ENCODE data around the gene MKLN1. TPM values are rescaled to one million over a fixed set of nuclear protein-coding genes. Genes with fewer than 3 reads are reported as not detected.

The MKLN1 gene
- polyA plus RNA-seq, 1 of the 3 experiments (the other 2 are of a cell fraction): 11.0 TPM

GRCh38 chr7:131404226-131404911 is 76.7 kb downstream of the MKLN1 start (continued):
- TF ChIP-seq, protein P1, sequence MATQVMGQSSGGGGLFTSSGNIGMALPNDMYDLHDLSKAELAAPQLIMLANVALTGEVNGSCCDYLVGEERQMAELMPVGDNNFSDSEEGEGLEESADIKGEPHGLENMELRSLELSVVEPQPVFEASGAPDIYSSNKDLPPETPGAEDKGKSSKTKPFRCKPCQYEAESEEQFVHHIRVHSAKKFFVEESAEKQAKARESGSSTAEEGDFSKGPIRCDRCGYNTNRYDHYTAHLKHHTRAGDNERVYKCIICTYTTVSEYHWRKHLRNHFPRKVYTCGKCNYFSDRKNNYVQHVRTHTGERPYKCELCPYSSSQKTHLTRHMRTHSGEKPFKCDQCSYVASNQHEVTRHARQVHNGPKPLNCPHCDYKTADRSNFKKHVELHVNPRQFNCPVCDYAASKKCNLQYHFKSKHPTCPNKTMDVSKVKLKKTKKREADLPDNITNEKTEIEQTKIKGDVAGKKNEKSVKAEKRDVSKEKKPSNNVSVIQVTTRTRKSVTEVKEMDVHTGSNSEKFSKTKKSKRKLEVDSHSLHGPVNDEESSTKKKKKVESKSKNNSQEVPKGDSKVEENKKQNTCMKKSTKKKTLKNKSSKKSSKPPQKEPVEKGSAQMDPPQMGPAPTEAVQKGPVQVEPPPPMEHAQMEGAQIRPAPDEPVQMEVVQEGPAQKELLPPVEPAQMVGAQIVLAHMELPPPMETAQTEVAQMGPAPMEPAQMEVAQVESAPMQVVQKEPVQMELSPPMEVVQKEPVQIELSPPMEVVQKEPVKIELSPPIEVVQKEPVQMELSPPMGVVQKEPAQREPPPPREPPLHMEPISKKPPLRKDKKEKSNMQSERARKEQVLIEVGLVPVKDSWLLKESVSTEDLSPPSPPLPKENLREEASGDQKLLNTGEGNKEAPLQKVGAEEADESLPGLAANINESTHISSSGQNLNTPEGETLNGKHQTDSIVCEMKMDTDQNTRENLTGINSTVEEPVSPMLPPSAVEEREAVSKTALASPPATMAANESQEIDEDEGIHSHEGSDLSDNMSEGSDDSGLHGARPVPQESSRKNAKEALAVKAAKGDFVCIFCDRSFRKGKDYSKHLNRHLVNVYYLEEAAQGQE (IDR thresholded peaks at IDR 0.05; ENCODE audit: low read depth, low read length): no peak
- TF ChIP-seq MXI1 (IDR thresholded peaks at IDR 0.05; ENCODE audit: low read depth, low read length): no peak
- TF ChIP-seq FOSL2 (IDR thresholded peaks at IDR 0.05; ENCODE audit: borderline replicate concordance, low read depth): no peak
- no peak for TF ChIP-seq EP300 (IDR thresholded peaks at IDR 0.05; ENCODE audit: borderline replicate concordance in 1 of 2, low read depth in 1 of 2, low read length in 1 of 2)
- no peak for TF ChIP-seq PBX3 (IDR thresholded peaks at IDR 0.05)
- TF ChIP-seq JUND (IDR thresholded peaks at IDR 0.05): no peak
- TF ChIP-seq, protein P2, sequence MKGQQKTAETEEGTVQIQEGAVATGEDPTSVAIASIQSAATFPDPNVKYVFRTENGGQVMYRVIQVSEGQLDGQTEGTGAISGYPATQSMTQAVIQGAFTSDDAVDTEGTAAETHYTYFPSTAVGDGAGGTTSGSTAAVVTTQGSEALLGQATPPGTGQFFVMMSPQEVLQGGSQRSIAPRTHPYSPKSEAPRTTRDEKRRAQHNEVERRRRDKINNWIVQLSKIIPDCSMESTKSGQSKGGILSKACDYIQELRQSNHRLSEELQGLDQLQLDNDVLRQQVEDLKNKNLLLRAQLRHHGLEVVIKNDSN (IDR thresholded peaks at IDR 0.05; ENCODE audit: borderline replicate concordance, low read depth): no peak
- no peak for TF ChIP-seq MEF2A (IDR thresholded peaks at IDR 0.05; ENCODE audit: borderline replicate concordance, low read depth)

DNA sequence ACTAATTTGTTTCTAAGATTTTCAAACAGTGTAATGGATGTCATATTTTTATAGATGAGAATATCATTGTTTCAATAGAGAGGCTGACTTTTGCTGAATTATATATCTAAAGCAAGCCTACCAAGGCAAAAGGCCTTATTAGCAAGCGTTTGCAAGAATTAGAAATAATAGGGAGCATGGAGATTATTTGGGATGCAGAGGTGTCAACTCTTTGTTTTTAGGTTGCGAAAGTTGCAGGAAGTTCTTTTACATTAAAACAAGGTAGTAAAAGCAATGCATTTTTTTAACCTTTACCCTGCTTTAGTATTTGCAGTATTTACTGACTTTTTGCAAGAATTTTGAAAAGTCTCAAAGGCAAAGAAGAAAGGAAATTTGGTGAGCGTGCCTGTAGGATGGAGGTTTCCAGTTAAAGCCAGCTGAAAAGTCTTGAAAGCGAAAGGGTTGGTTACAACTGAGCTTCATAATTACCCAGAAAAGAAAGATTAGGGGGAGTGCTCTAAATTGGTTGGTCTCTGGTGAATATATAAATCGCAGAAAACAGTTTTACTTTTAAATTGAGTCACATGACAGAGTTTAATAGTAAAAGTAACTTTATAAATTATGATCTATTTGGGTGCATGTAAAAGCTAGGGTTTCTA is 81.6 kb downstream of the MKLN1 start:
- H3K9me3 ChIP-seq: no peaks in the 10 kb centered on the region
- peaks cover 0 to 4% of the 10 kb centered on the region in 2 experiments; a peak in 2 of 4 replicates for H3K4me1 ChIP-seq (ENCODE audit: control insufficient read depth in 1 of 2, insufficient read depth in 2 of 2, low read depth in 1 of 2, low read length in 1 of 2)
- H4K20me1 ChIP-seq (ENCODE audit: insufficient read depth): no peaks in the 10 kb centered on the region
- TF ChIP-seq TCF12 (IDR thresholded peaks at IDR 0.05) (no peak), MEF2A (IDR thresholded peaks at IDR 0.05; ENCODE audit: borderline replicate concordance, low read depth) (no peak), RCOR1 (IDR thresholded peaks at IDR 0.05; ENCODE audit: low read length) (no peak), YY1 (IDR thresholded peaks at IDR 0.05; ENCODE audit: low read depth) (no peak), SIN3A (IDR thresholded peaks at IDR 0.05; ENCODE audit: borderline replicate concordance, low read depth, low read length) (no peak), MXI1 (IDR thresholded peaks at IDR 0.05; ENCODE audit: low read depth, low read length) (no peak), ZBTB33 (IDR thresholded peaks at IDR 0.05; ENCODE audit: borderline replicate concordance, low read depth) (no peak), SMC3 (IDR thresholded peaks at IDR 0.05; ENCODE audit: low read depth, low read length) (no peak)
- TF ChIP-seq, protein P1 (IDR thresholded peaks at IDR 0.05; ENCODE audit: low read depth, low read length): no peak
- no peak overlapping the region for H3K4me3 ChIP-seq (ENCODE audit: low read depth in 2 of 2, low read length in 1 of 2)
- peaks cover 37 to 63% of the 10 kb centered on the region in 2 experiments for H3K36me3 ChIP-seq (replicated peaks in 1 of 2; ENCODE audit: control insufficient read depth in 1 of 2, insufficient read depth in 2 of 2, low read length in 1 of 2)
- no peak for DNase-seq
- whole genome bisulfite sequencing (ENCODE audit: low lambda C conversion rate): 99% methylated on average over 5 of the region's 5 CpGs
- no peaks in the 10 kb centered on the region for H3K27me3 ChIP-seq (ENCODE audit: insufficient read depth)
- ChIA-PET POLR2A (no interaction called here), CTCF (interaction anchor here (0.9 to 2.0 kb wide), 3 partner anchors 9 to 17 kb away, joined by 3 to 6 read pairs (median 3); no protein-coding TSS in a partner anchor)
- peaks cover 36% of the 10 kb centered on the region for H3K79me2 ChIP-seq (ENCODE audit: insufficient read depth)
- H3K9me2 ChIP-seq: no peaks in the 10 kb centered on the region
- H3K9ac ChIP-seq: no peak overlapping the region
- no peak overlapping the region for H2AFZ ChIP-seq (ENCODE audit: low read depth)
- H3K27ac ChIP-seq (ENCODE audit: low read depth in 2 of 2, low read length in 1 of 2): no peak overlapping the region
- peaks cover 4% of the 10 kb centered on the region for H3F3A ChIP-seq (replicated peaks; ENCODE audit: insufficient read depth)
- no peak overlapping the region for H3K4me2 ChIP-seq

Measured in SK-N-SH (cell line).